DMS53 treated with DMSO at 0.1 percent for 48 hours (cell line): ENCODE data around the gene CHCHD1.
"Not testable (repeated sequence)": the region's sequence is repeated elsewhere in the genome, so short reads cannot be mapped to it uniquely, and the experiment has no call there.

ENCODE experiments used
- DNase-seq: peaks from one replicate; lab custom pipeline; 2025; ENCODE audit not compliant: unreplicated experiment; lab: John Stamatoyannopoulos, UW

The CHCHD1 gene

DNA sequence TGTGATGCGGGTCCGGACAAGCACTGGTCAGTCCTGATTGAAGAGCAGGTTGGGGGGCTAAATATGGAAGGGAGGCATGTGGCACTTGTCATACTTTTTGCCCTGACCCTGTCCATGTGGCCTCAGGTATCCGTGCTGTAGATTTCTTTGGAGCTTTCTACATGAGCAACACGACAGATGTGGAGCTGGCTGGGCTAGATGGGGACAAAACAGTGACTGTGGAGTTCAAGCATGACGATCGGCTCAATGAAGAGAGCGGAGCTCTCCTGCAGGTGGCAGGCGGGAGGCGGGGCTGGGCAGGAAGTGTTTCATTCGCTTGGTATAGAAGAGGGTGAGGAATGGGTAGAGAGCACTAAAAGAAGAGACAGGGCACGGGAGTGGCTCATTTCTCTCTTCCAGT, 13.0 kb upstream of the CHCHD1 start:
- DNase-seq, result peak; percentile 83

- DNase-seq, result no peak
These were observed 12.5 kb upstream of the CHCHD1 start for GRCh38 chr10:73769396-73769795.

DNA sequence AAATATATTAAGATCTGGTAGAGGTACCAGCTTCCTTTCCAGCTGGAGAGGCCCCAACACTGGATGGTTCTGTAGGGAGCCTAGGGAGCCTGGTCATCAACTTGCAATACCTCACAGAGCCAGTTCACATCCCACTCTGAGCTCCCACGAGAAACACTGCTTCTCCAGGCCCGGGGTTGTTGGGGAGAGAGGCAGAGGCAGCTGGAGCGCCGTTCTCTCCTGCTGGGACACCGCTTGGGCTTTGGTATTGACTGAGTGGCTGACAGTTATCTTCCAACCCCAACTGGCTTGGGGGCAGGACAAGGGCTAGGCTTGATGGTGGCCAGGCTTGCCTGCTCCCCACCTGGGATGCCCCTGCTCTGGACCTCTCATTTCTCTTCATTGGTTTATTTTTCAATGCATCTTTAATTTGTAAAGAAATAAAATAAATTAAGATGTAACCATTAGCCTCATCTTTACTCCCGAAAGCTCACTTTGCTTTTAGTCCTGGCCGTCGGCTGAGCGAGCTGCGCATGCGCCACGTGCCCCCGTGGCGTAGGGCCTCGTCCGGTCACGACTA, 10.0 kb upstream of the CHCHD1 start:
- DNase-seq, result peak; percentile 60

DNA sequence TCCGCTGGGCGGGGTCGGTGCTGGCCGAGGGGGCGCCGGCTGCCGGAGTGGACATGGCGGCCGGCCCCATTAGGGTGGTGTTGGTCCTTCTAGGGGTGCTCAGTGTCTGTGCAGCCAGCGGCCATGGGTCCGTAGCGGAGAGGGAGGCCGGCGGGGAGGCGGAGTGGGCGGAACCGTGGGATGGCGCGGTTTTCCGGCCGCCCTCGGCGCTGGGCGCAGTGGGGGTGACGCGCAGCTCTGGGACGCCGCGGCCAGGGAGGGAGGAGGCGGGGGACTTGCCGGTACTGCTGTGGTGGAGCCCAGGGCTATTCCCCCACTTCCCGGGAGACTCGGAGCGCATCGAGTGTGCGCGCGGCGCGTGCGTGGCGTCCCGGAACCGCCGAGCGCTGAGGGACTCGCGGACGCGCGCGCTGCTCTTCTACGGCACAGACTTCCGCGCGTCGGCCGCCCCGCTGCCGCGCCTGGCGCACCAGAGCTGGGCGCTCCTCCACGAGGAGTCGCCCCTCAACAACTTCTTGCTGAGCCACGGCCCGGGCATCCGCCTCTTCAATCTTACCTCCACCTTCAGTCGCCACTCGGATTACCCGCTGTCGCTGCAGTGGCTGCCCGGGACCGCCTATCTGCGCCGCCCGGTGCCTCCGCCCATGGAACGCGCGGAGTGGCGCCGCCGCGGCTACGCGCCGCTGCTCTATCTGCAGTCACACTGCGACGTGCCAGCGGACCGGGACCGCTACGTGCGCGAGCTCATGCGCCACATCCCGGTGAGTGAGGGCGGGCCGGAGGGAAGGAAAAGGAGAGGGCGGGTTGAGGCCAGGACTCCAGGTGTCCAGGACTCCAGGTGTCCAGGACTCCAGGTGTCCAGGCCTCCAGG, 9.3 kb upstream of the CHCHD1 start:
- DNase-seq, result peak; percentile 83

- no peak for DNase-seq
These were observed 8.5 kb upstream of the CHCHD1 start for GRCh38 chr10:73773152-73773879.

DNA sequence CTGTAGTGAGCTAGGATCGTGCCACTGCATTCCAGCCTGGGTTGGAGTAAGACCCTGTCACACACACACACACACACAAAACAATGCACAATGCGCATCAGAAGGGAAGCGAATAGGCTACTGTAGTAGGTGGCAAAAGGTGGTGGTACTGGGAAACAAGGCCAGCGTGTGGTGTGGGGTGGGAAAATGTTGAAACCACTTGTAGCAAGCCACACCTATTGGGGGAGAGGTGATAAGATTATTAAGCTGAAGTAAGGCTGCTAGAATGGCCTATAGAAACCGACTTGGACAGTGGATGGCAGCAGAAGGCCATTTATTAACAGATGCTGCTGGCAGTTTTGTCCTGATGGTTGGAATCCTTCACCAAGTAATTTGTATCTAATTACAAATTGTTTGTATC, 7.2 kb upstream of the CHCHD1 start:
- no peak for DNase-seq

DNA sequence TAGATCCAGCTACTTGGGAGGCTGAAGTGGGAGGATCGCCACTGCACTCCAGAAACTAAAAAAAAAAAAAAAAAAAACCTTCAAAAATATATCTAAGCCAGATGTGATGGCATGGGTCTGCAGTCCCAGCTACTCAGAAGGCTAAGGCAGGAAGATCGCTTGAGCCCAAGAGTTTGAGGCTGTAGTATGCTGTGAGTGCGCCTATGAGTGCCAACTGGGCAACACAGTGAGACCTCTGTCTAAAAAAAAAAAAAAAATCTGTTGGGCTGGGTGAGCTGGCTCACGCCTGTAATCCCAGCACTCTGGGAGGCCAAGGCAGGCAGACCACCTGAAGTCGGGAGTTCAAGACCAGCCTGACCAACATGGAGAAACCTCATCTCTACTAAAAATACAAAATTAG, 2.8 kb upstream of the CHCHD1 start:
- DNase-seq, result no peak

- DNase-seq, result no peak
These were observed 2.2 kb upstream of the CHCHD1 start for GRCh38 chr10:73779539-73780197.

GRCh38 chr10:73780301-73780700, 1.5 kb upstream of the CHCHD1 start:
- no peak for DNase-seq

GRCh38 chr10:73780966-73781365, 882 bp upstream of the CHCHD1 start:
- DNase-seq, result no peak

DNA sequence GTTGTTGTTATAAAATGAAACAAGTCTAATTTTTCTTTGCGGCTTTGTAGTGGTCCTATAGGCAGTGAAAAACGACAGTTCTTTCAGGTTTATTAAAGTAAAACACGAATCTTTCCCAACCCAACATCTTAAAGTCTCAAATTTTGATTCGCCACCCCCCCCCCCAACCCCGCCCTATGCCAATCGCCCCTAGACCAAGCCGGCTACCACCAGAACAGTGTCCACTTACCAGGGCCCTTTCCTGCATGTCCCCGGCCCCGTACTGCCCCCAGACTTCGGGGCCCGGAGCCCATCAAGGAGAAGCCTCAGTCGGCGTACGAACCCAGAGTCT, 335 bp upstream of the CHCHD1 start:
- no peak for DNase-seq

DNA sequence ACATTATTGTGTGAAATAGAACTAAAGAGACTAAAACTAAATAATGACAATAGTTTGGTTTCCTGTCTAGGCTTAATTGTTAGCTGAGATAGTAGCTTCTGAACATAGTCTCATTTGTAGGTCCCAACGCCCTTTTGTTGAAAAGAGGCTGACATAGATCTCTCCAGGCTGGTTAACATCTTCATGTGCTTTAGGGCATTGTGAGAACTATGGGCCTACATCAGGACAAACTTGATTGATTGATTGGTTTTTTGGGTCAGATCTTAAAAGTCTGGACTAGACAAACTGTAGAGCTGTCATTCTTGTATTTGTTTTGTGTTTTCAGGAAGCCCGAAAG, 869 bp downstream of the CHCHD1 start:
- DNase-seq, result no peak

DNA sequence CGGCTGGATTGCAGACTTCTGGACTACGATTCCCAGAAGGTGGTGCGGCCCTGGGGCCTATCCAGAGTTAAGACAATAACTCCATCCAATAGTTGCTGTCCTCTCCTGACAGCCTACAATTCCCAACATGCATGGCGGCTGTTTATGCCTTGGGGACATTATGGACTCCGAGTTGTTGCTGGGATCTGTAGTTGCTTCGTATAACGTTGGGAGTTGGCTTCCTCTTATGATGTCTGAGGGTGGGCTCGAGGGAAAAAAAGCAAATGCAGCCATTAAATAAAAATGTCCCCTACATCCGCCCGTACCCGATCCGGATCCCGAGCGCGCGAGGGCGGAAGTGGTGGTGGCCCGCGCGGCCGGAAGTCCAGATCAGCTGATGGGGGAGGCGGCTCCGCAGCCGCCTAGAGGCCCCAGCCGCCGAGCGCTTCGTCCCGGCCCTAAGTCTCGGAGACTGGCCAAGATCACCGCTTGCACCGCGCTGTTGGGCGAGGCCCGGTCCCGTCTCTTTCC, 3.4 kb downstream of the CHCHD1 start, which contains the start of gene ZSWIM8:
TSS of gene ZSWIM8 (plus strand) at position 396 of the 510 bp plus-strand sequence. CDS start 273 bp downstream, outside the sequence.
- DNase-seq, result peak; percentile 88

- peak; percentile 4 for DNase-seq
These were observed 4.1 kb downstream of the CHCHD1 start for GRCh38 chr10:73785721-73786511.

DNA sequence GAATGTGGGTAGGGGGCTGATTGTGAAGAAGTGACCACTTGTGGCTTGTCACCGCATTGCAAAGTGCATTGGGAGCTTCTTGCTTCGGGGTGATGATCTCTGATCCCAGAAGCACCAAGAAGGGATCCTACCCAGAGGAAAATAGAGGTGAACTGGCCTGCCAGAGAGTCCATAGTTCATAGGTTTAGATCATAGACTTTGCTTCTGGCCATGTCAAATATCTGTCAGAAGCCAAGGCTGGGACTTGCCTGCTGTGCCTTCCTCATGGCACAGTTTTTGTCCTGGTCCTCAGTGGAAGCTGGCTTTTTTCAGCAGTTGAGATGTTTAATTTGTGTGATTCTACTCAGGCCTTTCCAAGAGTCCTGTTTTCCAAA, 4.7 kb downstream of the CHCHD1 start:
- DNase-seq, result no peak

DNA sequence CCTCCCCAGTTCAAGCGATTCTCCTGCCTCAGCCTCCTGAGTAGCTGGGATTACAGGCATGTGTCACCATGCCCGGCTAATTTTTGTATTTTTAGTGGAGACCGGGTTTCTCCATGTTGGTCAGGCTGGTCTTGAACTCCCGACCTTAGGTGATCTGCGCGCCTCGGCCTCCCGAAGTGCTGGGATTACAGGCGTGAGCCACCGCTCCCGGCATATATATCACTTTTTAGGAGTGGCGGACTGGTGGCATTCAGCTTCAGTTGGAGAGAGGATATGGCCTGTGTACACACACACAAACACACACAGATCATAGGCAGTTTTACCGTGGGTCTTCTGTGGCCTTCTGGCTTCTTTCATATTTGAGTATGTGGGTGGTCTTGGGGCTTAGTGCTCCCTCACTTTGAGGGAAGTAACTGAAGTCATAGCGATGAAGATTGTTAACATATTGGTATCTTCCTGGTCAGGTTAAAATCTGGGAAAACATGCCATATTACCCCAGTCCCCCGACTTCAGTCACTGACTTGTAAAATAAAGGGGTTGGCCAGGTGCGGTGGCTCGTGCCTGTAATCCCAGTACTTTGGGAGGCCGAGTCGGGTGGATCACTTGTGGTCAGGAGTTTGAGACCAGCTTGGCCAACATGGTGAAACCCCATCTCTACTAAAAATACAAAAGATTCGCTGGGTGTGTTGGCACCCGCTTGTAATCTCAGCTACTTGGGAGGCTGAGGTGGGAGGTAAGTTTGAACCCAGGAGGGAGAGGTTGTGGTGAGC, 5.4 kb downstream of the CHCHD1 start:
- not testable (repeated sequence) for DNase-seq

GRCh38 chr10:73788864-73789658, 7.2 kb downstream of the CHCHD1 start:
- DNase-seq, result no peak

DNA sequence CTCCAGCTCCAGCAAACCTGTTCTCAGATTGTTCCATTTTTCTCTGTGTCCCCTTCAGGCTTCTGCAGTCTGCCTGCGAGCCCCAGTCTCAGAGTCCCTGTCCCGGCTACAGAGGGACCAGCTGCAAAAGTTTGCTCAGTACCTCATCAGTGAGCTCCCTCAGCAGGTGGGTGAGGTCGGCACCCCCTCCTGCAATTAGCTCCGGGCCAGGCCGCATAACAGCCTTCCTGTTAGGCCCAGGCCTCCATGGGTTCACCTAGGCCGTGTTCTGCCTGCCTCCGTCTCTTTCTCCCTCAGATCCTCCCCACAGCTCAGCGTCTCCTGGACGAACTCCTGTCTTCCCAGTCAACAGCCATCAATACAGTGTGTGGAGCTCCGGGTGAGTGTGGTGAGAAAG, 7.8 kb downstream of the CHCHD1 start:
- DNase-seq, result no peak
